IPS-NIHi11 (cell line): ENCODE data around the gene AGXT.

Experiments
- DNase-seq: peaks from one replicate; pipeline ENCODE4 v3.0.0; 2012; ENCODE audit warnings: mixed read lengths, low spot score

AGXT gene

GRCh38 chr2:240915526-240916341, 47.1 kb downstream of the AGXT start:
- no peak for DNase-seq

- peak; percentile 87 for DNase-seq
These were observed 48.0 kb downstream of the AGXT start for GRCh38 chr2:240916571-240917008.

GRCh38 chr2:240917009-240917683, 48.5 kb downstream of the AGXT start:
- DNase-seq = no peak

- no peak for DNase-seq
These were observed 49.1 kb downstream of the AGXT start for GRCh38 chr2:240917684-240918257.

- peak; percentile 11 for DNase-seq
These were observed 49.9 kb downstream of the AGXT start for GRCh38 chr2:240918258-240919091.

GRCh38 chr2:240919161-240919781, 50.6 kb downstream of the AGXT start:
- no peak for DNase-seq

GRCh38 chr2:240919786-240920782, 51.5 kb downstream of the AGXT start:
- no peak for DNase-seq

- no peak for DNase-seq
These were observed 52.2 kb downstream of the AGXT start for GRCh38 chr2:240920783-240921231.

- peak; percentile 33 for DNase-seq
These were observed 52.8 kb downstream of the AGXT start for GRCh38 chr2:240921311-240921994.

GRCh38 chr2:240921995-240922244, 53.3 kb downstream of the AGXT start:
- DNase-seq = peak; percentile 5

GRCh38 chr2:240922245-240922981, 53.8 kb downstream of the AGXT start:
- peak; percentile 19 for DNase-seq

- DNase-seq = peak; percentile 11
These were observed 54.4 kb downstream of the AGXT start for GRCh38 chr2:240922982-240923537.

GRCh38 chr2:240925191-240925567, 56.6 kb downstream of the AGXT start:
- peak; percentile 20 for DNase-seq

GRCh38 chr2:240925568-240926515, 57.2 kb downstream of the AGXT start:
- peak; percentile 33 for DNase-seq

- DNase-seq = peak; percentile 21
These were observed 58.1 kb downstream of the AGXT start for GRCh38 chr2:240926516-240927389.

- no peak for DNase-seq
These were observed 58.8 kb downstream of the AGXT start for GRCh38 chr2:240927390-240927781.
